Endothelial cell of umbilical vein (primary cell): ENCODE measurements around the gene GTF2H4. TPM values are rescaled to one million over a fixed set of nuclear protein-coding genes. Genes with fewer than 3 reads are reported as not detected.

Source experiments
- BruUV-seq: library from RNA; stranded (reverse); fragments of 400-500 nt; replicated peaks from 2 replicates; lab custom pipeline; 2021; lab: Mats Ljungman, UMichigan
- CTCF ChIA-PET: fragments of 300-600, 350-600 bp; sonication (Branson Sonifier 250); formaldehyde crosslinking; loops from one replicate; lab custom pipeline; 2021; ENCODE audit warnings: antibody characterized with exemption, inconsistent platforms; lab: Charles Lee
- POLR2A ChIA-PET: fragments of 300-600, 350-600 bp; sonication (Branson Sonifier 250); formaldehyde crosslinking; loops from one replicate; lab custom pipeline; 2021; ENCODE audit warnings: antibody characterized with exemption, inconsistent platforms; lab: Charles Lee
- DNase-seq: peaks from one replicate; pipeline ENCODE4 v3.0.0-alpha.2; 2011; ENCODE audit warnings: low read depth, low spot score
- FAIRE-seq: peaks from 2 replicates; lab custom pipeline; 2011; peaks lifted over from hg19 to GRCh38; lab: Jason Lieb, UNC
- H2AFZ ChIP-seq: 2 replicates; pipeline ENCODE4 v1.6.0; 2012; ENCODE audit warnings: low read depth, low read length, control low read depth, inconsistent platforms
- H3K27ac ChIP-seq: 2 replicates; pipeline ENCODE4 v1.5.1; 2011; ENCODE audit warnings: low read depth, mild to moderate bottlenecking, control low read depth, low read length, moderate library complexity; ENCODE audit not compliant: insufficient read depth
- H3K27me3 ChIP-seq, 2 experiments: 2 replicates each; pipeline versions ENCODE4 v1.6.0 to v1.6.1; 2011; ENCODE audit warnings: low read length in 2 of 2, mixed read lengths in 1 of 2; ENCODE audit not compliant: control insufficient read depth in 2 of 2, insufficient read depth in 2 of 2
- H3K36me3 ChIP-seq, 2 experiments: 2 replicates in 1 of 2; 3 replicates in 1 of 2; pipeline ENCODE4 v1.5.1; 2011; ENCODE audit warnings: low read length in 2 of 2, mild to moderate bottlenecking in 1 of 2, moderate library complexity in 1 of 2; ENCODE audit not compliant: control insufficient read depth in 2 of 2, insufficient read depth in 2 of 2; ENCODE audit errors: extremely low read depth in 1 of 2
- H3K4me1 ChIP-seq: 3 replicates; pipeline ENCODE4 v1.5.1; 2011; ENCODE audit warnings: mild to moderate bottlenecking, low read length; ENCODE audit not compliant: control insufficient read depth, insufficient read depth; ENCODE audit errors: extremely low read depth
- H3K4me2 ChIP-seq: 2 replicates; pipeline ENCODE4 v1.6.1; 2011; ENCODE audit warnings: low read length, control low read depth, mixed read lengths; ENCODE audit not compliant: insufficient read depth
- H3K4me3 ChIP-seq, 3 experiments: fragments of 200-600 bp in 1 of 3; sonication (generic), shearing (Covaris generic) in 1 of 3; replicated peaks in 1 of 3; 2 replicates each; pipeline ENCODE4 v1.5.1; 2011 to 2016; ENCODE audit warnings: control low read depth in 3 of 3, low read length in 3 of 3, mild to moderate bottlenecking in 2 of 3, inconsistent platforms in 1 of 3, low read depth in 1 of 3, moderate library complexity in 1 of 3; ENCODE audit not compliant: insufficient read depth in 1 of 3
- H3K79me2 ChIP-seq: 2 replicates; pipeline ENCODE4 v1.6.0; 2012; ENCODE audit warnings: low read length, inconsistent platforms; ENCODE audit not compliant: control insufficient read depth, insufficient read depth
- H3K9ac ChIP-seq: replicated peaks from 2 replicates; pipeline ENCODE3; 2011; ENCODE audit warnings: low read length, control low read depth; ENCODE audit not compliant: insufficient read depth; ENCODE audit errors: extremely low read depth
- H3K9me1 ChIP-seq: replicated peaks from 3 replicates; pipeline ENCODE4 v1.6.0; 2011; ENCODE audit warnings: mild to moderate bottlenecking, low read length; ENCODE audit not compliant: control insufficient read depth, insufficient read depth; ENCODE audit errors: extremely low read depth
- H3K9me3 ChIP-seq: replicated peaks from 2 replicates; pipeline ENCODE4 v1.5.1; 2012; ENCODE audit warnings: low read length, inconsistent platforms; ENCODE audit not compliant: control insufficient read depth, insufficient read depth
- H4K20me1 ChIP-seq: replicated peaks from 2 replicates; pipeline ENCODE3; 2011; ENCODE audit warnings: mild to moderate bottlenecking, low read length; ENCODE audit not compliant: control insufficient read depth, insufficient read depth; ENCODE audit errors: extremely low read depth
- EZH2 ChIP-seq: IDR thresholded peaks from 2 replicates; pipeline ENCODE4 v1.6.1; 2012; ENCODE audit warnings: borderline replicate concordance, low read depth, mild to moderate bottlenecking, moderate library complexity, low read length, inconsistent platforms; ENCODE audit not compliant: severe bottlenecking
- FOS ChIP-seq: IDR thresholded peaks from 2 replicates; pipeline ENCODE4 v1.6.1; 2011; ENCODE audit warnings: mild to moderate bottlenecking, low read length, moderate library complexity, borderline replicate concordance; ENCODE audit not compliant: insufficient read depth
- GATA2 ChIP-seq: IDR thresholded peaks from 2 replicates; pipeline ENCODE4 v1.7.0; 2011; ENCODE audit warnings: low read depth, mild to moderate bottlenecking, moderate library complexity, mixed read lengths, low read length; ENCODE audit not compliant: insufficient read length, insufficient read depth
- JUN ChIP-seq: IDR thresholded peaks from 2 replicates; pipeline ENCODE4 v1.6.1; 2011; ENCODE audit warnings: borderline replicate concordance, low read depth; ENCODE audit not compliant: insufficient read length, insufficient read depth
- MYC ChIP-seq: IDR thresholded peaks from one replicate; pipeline ENCODE4 v1.6.1; 2011; ENCODE audit warnings: mild to moderate bottlenecking, low read depth, low read length
- POLR2A ChIP-seq: IDR thresholded peaks from 2 replicates; pipeline ENCODE4 v1.6.1; 2012; ENCODE audit warnings: low read depth, mild to moderate bottlenecking, control low read depth, low read length
- POLR2AphosphoS5 ChIP-seq: IDR thresholded peaks from 2 replicates; pipeline ENCODE4 v1.6.1; 2012; ENCODE audit warnings: low read depth, mild to moderate bottlenecking, control low read depth, low read length, moderate library complexity; ENCODE audit not compliant: insufficient read depth
- dilution Hi-C: fragments of 300-500 bp; cut with MboI; formaldehyde crosslinking; loops from one replicate; pipeline ENCODE4 v1.15.0; 2019; ENCODE audit warnings: low sequenced_read_pairs; ENCODE audit not compliant: extremely low pct_ligation_motif_present
- intact Hi-C: fragments of 100-400 bp; cut with micrococcal nuclease; formaldehyde crosslinking; loops from one replicate; pipeline ENCODE4 v1.10.0; 2022
- polyA plus RNA-seq, 4 experiments: library from polyadenylated mRNA; depleted of rRNA in 3 of 4; stranded (reverse) in 3 of 4; unstranded in 1 of 4; fragments of >200 nt; gene quantifications; 2 replicates each; pipeline versions ENCODE4 v1.2.1 to v1.2.3, GENCODE V29; 2011 to 2012; ENCODE audit warnings: missing spikeins in 1 of 4
- total RNA-seq: library from RNA; stranded (reverse); gene quantifications from 2 replicates; pipeline ENCODE4 v1.2.3, GENCODE V29; 2021
- TF ChIP-seq, protein P1 (sequence below), 2 donors: IDR thresholded peaks; 1 replicate in 1 of 2; 2 replicates in 1 of 2; pipeline ENCODE4 v1.5.1; 2011; ENCODE audit warnings: low read length in 2 of 2, mild to moderate bottlenecking in 2 of 2, moderate library complexity in 2 of 2, control low read depth in 1 of 2, inconsistent platforms in 1 of 2, low read depth in 1 of 2; ENCODE audit not compliant: insufficient read depth in 1 of 2; ENCODE audit errors: extremely low read depth in 1 of 2
- TF ChIP-seq, protein P2 (sequence below): IDR thresholded peaks from 2 replicates; pipeline ENCODE4 v1.6.1; 2011; ENCODE audit not compliant: insufficient read depth, insufficient read length

The GTF2H4 gene
- total and polyA plus RNA-seq, 2 donors (not counting 3 experiments of a cell fraction or from before 2014, with no cell fraction given): 40.5 to 52.6 TPM

DNA sequence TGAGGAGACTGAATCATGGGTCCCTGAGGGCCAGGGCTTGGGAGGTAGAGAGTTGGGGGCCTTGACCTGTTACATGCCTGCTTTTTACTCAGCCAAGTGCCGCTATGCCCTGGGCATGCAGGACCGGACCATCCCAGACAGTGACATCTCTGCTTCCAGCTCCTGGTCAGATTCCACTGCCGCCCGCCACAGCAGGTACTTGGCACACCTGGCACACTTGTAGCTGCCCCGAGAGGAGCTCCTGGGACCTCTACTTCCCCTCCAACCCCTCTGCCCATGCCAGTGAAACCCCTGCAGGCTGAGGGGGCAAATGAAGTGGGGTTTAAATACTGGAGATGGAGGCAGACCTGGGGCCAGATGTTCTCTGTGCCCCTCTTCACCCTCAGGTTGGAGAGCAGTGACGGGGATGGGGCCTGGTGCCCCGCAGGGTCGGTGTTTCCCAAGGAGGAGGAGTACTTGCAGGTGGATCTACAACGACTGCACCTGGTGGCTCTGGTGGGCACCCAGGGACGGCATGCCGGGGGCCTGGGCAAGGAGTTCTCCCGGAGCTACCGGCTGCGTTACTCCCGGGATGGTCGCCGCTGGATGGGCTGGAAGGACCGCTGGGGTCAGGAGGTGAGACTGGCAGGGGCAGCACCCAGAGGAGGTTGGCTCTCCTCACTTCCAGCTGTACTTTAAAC lies 19.1 kb upstream of the GTF2H4 start:
- no peak overlapping the region for H3K4me2 ChIP-seq
- H3K9ac ChIP-seq: no peak overlapping the region
- CTCF ChIA-PET: interaction anchor here (0.9 to 2.5 kb wide), 2 partner anchors 10 to 15 kb away, joined by 3 to 8 read pairs; no protein-coding TSS in a partner anchor
- POLR2A ChIA-PET: no interaction called here
- no peaks in the 10 kb centered on the region for H3K79me2 ChIP-seq
- H3K9me1 ChIP-seq: no peaks in the 10 kb centered on the region
- FAIRE-seq: no peak
- H3K4me3 ChIP-seq: no peak overlapping the region
- no peak for DNase-seq
- no peak overlapping the region for H3K27ac ChIP-seq
- TF ChIP-seq POLR2AphosphoS5 (no peak), GATA2 (no peak), POLR2A (no peak), JUN (no peak), MYC (no peak), EZH2 (no peak), FOS (no peak)
- TF ChIP-seq, protein P1, sequence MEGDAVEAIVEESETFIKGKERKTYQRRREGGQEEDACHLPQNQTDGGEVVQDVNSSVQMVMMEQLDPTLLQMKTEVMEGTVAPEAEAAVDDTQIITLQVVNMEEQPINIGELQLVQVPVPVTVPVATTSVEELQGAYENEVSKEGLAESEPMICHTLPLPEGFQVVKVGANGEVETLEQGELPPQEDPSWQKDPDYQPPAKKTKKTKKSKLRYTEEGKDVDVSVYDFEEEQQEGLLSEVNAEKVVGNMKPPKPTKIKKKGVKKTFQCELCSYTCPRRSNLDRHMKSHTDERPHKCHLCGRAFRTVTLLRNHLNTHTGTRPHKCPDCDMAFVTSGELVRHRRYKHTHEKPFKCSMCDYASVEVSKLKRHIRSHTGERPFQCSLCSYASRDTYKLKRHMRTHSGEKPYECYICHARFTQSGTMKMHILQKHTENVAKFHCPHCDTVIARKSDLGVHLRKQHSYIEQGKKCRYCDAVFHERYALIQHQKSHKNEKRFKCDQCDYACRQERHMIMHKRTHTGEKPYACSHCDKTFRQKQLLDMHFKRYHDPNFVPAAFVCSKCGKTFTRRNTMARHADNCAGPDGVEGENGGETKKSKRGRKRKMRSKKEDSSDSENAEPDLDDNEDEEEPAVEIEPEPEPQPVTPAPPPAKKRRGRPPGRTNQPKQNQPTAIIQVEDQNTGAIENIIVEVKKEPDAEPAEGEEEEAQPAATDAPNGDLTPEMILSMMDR (IDR thresholded peaks at IDR 0.05; ENCODE audit: extremely low read depth in 1 of 2, insufficient read depth in 1 of 2, low read depth in 1 of 2, low read length in 2 of 2): no peak
- TF ChIP-seq, protein P2, sequence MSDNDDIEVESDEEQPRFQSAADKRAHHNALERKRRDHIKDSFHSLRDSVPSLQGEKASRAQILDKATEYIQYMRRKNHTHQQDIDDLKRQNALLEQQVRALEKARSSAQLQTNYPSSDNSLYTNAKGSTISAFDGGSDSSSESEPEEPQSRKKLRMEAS: no peak
- H3K9me3 ChIP-seq: no peaks in the 10 kb centered on the region
- no peaks in the 10 kb centered on the region for H3K36me3 ChIP-seq
- H4K20me1 ChIP-seq: no peaks in the 10 kb centered on the region
- intact Hi-C loops: no loop called here
- no peaks in the 10 kb centered on the region for H3K27me3 ChIP-seq
- no peaks in the 10 kb centered on the region for H3K4me1 ChIP-seq
- no TSS peak for BruUV-seq
- H2AFZ ChIP-seq: no peak overlapping the region
- dilution Hi-C loops: loop anchor here (25.0 kb wide), 1 partner anchor 152 kb away; the partner anchor contains the start of genes FLOT1 and IER3
